ENCODE data around the gene CHKA.
A peak's percentile ranks its signal among the peaks of the same experiment; 100 is the strongest.

The CHKA gene

DNA sequence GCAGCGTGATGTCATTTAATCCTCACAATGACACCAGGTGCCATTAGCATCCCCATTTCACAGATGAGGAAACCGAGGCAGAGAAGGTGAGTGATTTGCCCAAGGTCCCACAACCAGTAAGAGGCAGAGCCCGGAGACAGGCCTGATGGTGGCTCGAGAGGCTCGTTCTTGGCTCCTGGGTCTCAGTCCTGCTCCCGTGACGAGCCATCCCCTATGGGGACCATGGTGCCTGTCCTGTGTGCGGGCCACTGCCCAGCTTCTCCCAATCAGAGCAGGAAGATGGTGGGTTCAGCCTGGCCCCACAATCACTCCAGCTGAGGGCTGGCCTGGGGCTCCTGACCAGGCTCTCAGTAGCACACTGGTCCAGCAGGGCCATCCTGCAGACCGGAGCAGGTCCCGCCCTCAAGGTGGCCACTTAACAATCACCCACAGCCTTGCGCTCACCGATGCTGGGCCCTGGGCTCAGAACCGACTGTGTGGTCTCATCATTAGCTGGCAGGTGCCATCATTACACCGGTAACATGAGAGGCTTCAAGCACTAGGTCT is 107.5 kb downstream of the CHKA start:
- no peak for DNase-seq (ENCODE audit: low spot score)

DNA sequence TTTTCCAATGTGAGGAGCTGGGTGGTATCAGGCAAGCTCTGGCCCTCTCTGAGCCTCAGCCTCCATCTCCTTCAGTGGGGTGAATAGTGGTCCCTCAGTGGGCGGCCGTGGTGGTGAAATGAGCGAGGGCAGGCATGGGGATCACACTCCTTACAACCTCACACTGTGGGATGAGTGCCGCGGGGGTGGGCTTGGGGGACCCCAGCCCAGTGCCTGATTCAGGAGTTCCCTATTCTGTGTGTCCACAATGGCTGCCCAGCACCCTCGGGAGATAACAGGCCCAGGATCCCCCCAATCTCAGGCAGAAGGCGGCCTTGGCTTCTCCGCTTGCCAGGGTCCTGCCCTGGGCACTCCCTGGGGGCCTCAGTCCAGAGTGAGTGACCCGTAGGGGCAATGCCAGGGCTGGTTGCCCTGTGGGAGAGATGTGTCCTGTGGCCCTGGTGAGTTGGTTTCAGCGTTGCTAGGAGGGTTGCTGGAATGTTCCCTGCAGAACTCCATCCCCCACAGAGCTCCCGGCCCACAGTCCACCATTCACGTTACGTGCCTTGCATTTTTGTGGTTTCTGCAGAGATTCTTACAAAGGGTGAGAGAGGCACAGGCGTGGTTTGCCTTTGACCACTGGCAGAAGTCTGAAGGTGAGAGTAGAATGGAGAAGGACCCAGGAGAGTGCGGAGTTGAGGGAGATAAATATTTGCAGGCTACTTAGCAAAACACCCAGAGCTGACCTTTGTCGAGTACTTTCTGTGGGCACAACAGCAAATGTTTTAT is 108.2 kb downstream of the CHKA start:
- DNase-seq (ENCODE audit: low spot score): no peak

DNA sequence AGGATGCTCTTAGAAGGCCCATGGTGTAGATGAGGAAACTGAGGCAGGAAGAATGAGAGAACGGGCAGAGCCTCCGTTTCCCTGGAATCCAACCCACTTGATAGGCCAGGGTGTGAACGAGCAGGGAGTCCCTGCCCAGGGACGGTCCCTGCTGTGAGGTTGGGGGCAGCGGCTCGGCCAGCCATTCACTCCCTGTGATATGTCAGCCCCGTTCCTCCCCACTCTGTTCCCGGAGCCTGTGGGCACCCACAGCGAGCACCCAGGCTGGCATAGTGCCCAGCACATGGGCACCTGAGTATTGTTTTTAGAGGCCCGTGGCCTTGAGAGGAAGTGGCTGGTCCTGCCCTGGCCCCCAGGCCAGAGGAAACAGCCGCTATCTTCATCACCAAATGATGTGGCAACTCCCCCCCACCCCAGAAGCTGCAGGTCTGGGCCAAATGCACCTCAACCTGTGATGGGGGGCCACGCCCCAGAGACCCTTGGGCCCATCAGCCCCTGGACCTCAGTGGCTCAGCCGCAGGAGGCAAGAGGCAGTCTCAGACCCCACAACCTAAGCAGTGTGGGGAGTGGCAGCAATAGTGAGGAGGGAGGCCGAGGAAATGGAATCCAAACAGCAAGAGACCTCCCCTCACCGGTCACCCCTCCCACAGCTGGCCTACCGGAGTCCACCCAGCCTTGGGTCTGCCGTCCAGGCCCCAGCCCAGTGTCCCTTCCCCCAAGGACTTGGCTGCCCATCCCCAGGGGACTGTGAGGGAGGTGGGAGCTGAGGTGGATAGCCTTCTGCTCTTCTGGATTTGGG is 108.9 kb downstream of the CHKA start:
- no peak for DNase-seq (ENCODE audit: low spot score)

DNA sequence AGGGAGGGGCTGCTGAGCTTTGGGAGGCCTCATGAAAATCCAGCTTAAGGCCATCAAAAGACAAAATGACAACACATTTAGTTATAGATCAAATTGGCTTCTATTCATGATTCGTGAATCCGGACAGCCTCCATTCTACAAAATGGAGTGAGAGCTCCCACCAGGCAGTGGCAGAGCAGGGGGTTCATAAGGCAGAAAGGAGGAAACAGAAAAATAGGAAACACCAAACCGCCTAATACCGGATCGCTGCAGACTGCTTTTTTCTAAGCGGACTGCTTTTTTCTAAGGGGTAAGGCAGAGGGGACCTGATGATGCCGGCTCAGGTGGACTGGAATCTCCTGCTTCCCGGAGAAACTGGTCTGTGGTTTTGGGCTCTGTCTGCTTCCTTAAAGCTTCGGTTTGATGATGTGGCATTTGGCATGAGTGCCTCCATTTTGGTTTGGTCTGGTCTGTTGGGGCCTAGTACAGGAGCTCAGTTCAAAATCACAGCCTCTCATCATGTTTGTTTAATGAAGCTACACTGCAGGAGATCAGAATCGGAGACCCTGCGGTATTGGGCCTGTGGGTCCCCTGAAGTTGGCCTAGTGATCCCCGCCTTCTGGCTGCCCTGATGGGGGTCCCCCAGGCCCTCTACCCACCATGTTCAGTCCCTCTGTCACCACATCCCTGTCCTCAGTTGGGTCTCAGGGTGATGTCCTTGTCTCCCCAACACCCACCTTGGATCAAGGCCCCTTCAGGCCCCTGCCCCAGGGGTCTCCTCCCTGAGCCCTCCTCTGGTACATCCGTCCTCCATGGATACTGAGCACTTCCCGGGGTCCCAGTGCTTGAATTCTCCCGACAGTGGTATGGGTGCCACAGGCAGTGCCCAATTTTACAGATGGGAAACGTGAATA is 109.9 kb downstream of the CHKA start:
- DNase-seq (ENCODE audit: low spot score): no peak

DNA sequence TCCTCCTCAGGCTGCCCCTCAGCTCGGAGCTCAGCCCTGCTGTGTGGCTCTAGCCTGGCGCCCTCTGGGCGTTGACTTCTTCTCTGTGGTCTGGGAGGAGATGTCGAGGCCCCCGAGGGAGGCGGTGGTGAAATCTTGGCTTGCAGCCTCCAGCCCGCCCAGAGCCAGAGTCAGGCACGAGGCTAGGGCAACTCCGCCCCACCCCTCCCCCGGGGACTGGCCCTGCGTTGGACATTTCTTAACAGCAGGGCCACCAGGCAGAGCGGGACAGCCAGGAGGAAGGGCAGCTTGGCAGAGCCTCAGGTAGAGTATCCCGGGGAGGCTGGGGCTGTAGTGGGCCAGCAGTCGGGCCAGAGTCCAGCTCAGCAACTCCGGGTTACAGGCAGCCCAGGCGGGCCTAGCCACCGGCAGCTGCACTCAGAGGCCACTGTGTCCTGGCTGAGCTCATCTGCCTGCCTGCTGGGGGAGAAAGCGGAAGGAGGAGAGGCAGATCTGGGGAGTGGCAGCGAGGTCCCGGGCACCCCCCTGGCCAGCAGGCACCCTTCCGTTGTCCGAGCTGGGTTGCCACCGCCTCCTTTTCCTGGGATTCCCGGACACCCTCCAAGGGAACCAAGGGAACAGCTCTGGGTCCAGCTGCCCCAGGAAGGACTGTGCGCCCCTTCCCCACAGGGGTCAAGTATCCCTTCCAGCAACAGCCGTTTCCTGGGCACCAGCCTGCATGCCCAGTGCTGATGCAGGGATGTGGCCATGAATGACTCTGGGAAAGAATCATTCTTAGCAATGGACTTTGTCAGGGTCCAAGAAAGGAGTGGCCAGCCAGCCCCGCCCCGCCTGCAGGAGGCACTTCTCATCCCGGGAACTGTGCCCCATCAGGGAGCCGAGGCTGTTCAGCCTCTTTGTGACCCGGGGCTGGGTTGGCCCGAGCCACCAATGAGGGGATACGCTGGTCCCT is 110.8 kb downstream of the CHKA start, which contains the start of gene ALDH3B1:
ALDH3B1 (plus strand) TSS at position 238 of the 952 bp plus-strand sequence. CDS start 4,971 bp downstream, outside the sequence.
- DNase-seq (ENCODE audit: low spot score): no peak

DNA sequence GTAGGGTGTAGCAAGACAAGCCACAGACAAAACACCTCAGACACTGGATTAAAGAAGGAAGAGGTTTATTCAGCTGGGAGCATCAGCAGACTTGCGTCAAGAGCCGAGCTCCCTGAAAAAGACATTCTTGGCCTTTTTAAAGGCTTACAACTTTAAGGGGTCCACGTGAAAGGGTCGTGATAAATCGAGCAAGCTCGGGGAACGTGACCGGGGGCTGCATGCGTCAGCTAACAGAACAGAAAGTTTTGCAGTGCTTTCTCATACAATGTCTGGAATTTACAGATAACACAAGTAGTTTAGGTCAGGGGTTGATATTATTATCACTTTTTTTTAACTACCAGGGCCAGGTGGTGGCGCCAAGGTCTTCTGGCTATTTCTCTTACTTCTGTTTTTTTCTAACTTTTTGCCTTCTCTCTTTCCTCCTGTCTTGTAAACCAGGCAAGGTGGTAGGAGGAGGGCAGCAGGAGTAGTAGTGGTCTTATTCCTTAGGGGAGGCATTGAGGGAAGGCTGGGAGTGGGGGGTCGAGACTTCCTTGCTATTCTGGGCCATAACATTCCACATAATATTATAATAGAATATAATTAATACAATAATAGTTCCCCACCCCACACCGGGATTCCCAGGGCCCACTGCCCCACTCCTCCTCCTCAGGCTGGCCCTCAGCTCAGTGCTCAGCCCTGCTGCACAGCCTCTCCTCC is 111.6 kb downstream of the CHKA start:
- DNase-seq (ENCODE audit: low spot score): no peak

DNA sequence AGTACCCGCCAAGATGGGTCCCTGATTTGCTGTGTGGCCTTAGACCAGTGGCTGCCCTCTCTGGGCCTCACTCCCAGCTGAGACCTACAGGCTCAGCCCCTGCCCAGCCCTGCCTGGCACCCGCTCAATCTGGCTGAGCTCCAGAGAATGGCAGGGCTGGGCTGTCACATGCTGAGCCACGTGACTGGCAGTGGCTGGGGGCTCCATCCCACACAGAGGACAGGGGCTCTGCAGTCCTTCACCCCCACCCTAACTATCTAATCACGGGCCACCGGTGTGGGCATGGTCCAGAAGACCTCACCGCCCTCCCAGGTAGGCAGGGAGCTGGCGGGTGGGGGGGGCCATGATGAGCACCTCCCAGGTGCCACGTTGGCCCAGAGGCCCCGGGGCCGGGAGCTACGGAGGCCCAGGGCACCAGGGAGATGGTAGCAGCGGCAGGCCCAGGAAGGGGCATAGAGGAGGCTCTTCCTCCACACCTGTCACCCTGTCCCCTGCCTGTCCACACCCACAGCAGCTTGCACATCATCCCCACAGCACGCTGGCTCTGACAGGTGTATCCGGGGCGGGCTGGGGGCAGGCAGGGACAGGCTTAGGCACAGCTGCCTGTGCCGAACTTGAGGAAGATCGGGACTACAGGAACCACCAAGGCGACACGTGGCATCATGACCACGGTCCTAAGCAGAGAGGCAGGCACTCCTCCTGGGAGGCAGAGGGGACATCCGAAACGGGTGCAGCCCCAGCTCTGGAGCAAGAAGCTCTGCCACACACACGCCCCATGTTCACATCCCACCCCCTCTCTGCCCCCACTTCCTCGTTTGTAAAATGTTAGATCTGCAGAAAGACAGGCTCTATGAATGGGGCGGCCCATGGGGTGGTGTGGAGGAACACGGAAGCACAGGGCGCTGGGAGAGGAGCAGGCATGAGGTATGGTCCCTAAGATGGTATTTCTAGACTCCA is 112.5 kb downstream of the CHKA start:
- DNase-seq (ENCODE audit: low spot score): no peak

DNA sequence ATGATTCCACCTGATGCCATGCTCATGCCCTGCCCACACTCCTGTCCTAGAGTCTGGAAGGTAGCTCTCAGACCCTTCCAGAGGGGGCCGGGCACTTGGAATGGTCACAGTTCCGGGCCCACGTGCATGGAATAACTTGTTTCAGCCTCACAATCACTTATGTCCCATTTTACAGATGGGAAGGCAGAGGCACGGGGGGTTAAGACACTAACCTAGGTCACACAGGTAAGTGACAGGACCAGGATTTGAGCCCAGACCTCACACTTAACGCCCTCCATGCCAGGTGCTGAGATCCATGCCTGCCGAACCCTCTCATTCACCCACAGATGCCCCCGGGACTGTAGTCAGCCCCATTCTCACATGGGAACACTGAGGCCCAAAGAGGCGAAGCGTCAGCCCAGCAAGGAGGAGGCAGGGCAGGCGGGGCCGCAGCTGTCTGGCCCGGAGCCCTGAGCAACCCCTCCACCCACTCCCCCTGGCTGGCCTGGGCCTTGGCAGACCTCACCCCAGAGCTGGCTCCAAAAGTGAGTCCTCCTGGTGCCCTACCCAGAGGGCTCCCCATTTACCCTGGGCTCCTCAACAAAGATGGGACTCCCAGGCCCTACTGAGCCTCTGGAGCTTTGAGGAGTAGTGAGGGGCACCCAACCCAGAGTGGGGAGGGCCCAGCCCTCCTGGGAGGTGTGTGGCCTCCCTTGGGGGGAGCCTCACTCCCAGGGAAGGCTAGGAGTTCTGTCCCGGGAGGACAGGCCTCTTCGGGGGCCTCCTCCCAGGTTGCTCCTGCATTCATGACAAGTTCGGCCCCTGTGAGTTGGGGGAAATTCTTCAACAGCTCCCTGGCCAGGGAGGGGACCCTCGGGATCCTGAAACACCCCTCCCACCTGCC is 113.4 kb downstream of the CHKA start:
- no peak for DNase-seq (ENCODE audit: low spot score)

DNA sequence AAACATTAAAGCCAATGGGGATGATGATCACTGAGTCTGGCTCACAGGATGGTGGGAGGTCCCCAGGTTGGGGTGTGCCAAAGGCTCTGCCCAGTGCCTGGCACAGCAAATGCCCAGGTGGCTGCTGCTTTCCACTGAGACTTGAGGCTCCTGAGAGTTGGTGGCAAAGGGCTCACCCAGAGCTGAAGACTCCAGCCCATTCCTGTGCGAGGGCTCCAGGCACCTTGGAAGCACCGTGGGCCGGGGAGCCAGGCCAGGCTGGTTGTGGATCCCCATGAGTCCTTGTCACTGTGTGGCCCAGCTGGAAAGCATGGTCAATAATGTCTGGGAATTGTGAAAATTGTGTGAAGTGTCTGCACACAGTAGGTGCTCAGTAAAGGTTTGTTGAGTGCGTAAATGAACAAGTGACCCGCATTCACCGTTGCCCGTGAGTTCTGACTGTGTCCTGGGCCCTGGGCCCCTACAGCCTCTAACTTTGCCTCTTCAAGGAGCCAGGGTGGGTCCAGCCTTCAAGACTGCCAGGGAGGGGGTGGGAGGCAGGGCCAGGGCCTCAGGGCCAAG is 114.5 kb downstream of the CHKA start:
- DNase-seq (ENCODE audit: low spot score): no peak

DNA sequence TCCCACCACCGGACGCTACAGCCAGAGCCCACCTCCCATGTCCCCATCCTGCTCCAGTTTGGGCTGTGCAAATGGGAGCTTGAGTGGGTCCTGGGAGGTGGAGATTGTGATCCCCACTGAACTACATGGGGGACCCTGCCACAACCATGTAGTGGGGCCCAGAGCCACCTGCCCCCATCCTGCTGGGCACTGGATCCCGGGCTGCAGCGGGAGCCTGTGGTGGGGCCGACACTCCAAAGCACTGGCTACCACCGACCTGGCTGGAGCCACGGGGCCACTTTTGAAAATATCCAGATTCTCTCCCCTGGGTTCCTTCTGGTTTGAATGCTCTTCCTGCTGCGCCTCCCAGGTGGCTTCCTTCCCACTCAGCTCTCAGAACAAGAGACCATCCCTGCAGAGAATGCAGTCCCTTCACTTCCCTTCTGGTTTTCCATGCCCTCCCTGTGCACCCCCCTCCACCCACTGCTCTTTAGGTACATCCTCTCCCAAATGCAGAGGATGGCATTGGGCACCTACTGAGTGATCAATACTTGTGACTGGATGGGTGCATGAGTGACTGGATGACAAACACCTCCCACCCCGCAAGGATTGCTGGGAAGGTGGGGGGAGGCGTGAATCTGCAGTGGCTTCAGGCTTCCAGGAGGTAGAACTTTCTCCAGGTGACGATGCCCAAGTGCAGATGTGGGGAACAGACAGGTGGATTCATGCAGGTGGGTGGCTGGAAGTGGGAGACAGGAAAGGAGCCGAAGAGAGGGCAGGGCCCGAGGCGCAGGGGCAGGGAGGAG is 116.4 kb downstream of the CHKA start:
- DNase-seq (ENCODE audit: low spot score): no peak

DNA sequence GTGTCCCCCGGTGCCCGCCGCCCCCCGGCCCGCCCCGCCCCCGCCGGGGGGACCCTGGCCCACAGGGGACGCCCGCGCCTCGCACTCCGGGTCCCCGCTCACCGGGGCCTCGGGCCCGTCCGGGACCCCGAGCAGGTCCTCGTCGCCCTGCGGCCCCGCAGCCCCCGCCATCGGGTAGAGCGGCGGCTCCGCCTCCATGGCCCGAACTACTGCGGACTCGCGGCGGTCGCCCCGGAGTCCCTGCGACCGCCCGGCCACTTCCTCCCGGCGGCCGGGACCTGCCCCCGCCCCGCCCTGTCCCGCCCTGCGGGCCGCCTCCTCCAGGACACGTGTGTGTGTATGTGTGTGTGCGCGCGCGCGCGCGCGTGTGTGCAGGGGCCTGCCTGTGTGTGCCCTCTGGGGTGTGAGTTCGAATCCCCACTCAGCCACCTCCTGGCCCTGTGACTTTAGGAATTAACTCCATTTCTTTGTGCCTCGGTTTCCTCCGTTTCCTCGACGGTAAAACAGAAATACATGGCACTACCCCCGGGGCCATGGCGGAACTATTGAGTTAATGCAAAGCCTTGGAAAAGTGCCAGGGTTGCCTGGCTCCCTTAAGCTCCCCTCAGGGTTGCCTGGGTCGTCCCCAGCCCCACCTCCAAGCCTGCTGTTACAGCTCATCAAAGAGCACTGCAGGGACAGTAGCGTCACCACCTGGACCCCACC is 117.2 kb downstream of the CHKA start, which contains the start of gene UNC93B1:
UNC93B1 (minus strand) TSS at position 252 of the 705 bp plus-strand sequence; CDS start at position 198, 54 bp downstream.
- DNase-seq (ENCODE audit: low spot score): peak; percentile 86

DNA sequence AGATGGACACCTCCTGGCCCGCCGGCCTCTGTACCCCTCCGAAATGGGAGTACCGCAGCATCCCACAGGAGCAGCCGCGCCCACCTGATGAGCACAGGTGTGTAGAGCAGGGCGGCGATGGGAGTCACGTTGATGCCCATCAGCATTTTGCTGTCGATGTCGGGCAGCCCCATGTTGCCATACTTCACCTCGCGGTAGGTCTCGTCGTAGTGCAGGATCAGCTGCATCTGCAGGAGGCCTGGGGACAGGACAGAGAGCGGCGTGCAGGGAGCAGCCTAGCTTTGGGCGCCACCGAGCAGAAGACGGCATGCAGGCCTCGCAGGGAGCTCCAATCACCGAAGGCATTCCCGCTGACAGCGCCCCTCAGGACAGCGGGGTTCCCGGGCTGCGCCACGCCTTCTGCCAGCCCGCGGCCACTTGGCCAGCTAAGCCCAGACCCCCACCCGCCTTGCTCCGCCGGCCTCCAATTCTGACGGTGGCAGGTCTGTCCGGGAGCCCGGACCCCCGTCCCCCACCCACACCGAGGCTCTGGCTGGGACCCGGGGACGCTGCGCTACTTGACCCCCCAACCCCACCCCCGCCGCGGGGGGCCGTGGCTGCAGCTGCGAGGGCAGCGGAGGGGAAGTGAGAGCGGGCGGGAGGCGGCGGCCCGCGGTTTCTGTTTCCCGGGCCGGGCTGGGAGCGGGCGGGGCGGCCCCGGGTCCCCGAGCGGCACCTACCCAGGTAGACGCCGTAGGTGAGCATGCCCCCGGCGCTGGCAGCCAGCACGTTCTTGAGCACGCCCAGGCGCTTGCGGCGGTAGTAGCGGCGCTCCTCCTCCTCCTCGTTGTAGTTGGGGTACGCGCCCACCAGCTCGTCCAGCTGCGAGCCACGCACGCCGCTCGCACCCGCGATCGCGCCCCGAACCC is 118.0 kb downstream of the CHKA start:
- DNase-seq (ENCODE audit: low spot score): peak; percentile 55

All from D341Med (cell line).